NB4 (cell line): Measurements from ENCODE around the gene CD244.
"Not testable (repeated sequence)": the region's sequence is repeated elsewhere in the genome, so short reads cannot be mapped to it uniquely, and the experiment has no call there.

ENCODE experiments used
- DNase-seq: peaks from one replicate; pipeline ENCODE4 v3.0.0; 2010; ENCODE audit warnings: low read depth
- H3K4me3 ChIP-seq: one replicate; pipeline ENCODE4 v1.5.1; 2011; ENCODE audit warnings: mild to moderate bottlenecking, low read depth, low read length, moderate library complexity
- MYC ChIP-seq: IDR thresholded peaks from 2 replicates; pipeline ENCODE4 v1.6.1; 2011; ENCODE audit warnings: low read depth, low read length
- POLR2A ChIP-seq: IDR thresholded peaks from 2 replicates; pipeline ENCODE4 v1.6.1; 2011; ENCODE audit warnings: mild to moderate bottlenecking; ENCODE audit not compliant: insufficient read length; ENCODE audit errors: extremely low read depth
- TF ChIP-seq, protein P1 (sequence below): IDR thresholded peaks from one replicate; pipeline ENCODE4 v1.5.1; 2012; ENCODE audit warnings: low read depth, low read length
- TF ChIP-seq, protein P2 (sequence below): IDR thresholded peaks from 2 replicates; pipeline ENCODE4 v1.6.1; 2011; ENCODE audit warnings: low read depth, low read length

CD244 gene

GRCh38 chr1:160789051-160789701 lies 73.5 kb downstream of the CD244 start:
- no peak overlapping the region for H3K4me3 ChIP-seq
- TF ChIP-seq, protein P1, sequence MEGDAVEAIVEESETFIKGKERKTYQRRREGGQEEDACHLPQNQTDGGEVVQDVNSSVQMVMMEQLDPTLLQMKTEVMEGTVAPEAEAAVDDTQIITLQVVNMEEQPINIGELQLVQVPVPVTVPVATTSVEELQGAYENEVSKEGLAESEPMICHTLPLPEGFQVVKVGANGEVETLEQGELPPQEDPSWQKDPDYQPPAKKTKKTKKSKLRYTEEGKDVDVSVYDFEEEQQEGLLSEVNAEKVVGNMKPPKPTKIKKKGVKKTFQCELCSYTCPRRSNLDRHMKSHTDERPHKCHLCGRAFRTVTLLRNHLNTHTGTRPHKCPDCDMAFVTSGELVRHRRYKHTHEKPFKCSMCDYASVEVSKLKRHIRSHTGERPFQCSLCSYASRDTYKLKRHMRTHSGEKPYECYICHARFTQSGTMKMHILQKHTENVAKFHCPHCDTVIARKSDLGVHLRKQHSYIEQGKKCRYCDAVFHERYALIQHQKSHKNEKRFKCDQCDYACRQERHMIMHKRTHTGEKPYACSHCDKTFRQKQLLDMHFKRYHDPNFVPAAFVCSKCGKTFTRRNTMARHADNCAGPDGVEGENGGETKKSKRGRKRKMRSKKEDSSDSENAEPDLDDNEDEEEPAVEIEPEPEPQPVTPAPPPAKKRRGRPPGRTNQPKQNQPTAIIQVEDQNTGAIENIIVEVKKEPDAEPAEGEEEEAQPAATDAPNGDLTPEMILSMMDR: no peak
- no peak for DNase-seq

- DNase-seq, H3K4me3 ChIP-seq: not testable (repeated sequence)
These were observed 79.5 kb downstream of the CD244 start for GRCh38 chr1:160782988-160783765.

- TF ChIP-seq POLR2A: no peak
- TF ChIP-seq, protein P1: no peak
- TF ChIP-seq, protein P2, sequence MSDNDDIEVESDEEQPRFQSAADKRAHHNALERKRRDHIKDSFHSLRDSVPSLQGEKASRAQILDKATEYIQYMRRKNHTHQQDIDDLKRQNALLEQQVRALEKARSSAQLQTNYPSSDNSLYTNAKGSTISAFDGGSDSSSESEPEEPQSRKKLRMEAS: no peak
- TF ChIP-seq MYC: no peak
- H3K4me3 ChIP-seq: no peak overlapping the region
- no peak for DNase-seq
These were observed 80.6 kb downstream of the CD244 start for GRCh38 chr1:160781914-160782689.

GRCh38 chr1:160781186-160781766 lies 81.4 kb downstream of the CD244 start:
- DNase-seq: no peak
- H3K4me3 ChIP-seq: no peak overlapping the region
- TF ChIP-seq, protein P2: no peak
- TF ChIP-seq POLR2A (no peak), MYC (no peak)
- TF ChIP-seq, protein P1: no peak

GRCh38 chr1:160780398-160780755 lies 82.3 kb downstream of the CD244 start:
- no peak for DNase-seq
- TF ChIP-seq, protein P1: no peak
- TF ChIP-seq, protein P2: no peak
- TF ChIP-seq MYC (no peak), POLR2A (no peak)
- no peak overlapping the region for H3K4me3 ChIP-seq
